Activated CD4-positive, alpha-beta T cell treated with anti-CD3 and anti-CD28 coated beads for 4 hours (primary cell): ENCODE results near the gene CEP131.

Experiments used
- DNase-seq, 2 donors: peaks; one replicate each; pipeline ENCODE4 v3.0.0-alpha.2; 2020

Gene CEP131

DNA sequence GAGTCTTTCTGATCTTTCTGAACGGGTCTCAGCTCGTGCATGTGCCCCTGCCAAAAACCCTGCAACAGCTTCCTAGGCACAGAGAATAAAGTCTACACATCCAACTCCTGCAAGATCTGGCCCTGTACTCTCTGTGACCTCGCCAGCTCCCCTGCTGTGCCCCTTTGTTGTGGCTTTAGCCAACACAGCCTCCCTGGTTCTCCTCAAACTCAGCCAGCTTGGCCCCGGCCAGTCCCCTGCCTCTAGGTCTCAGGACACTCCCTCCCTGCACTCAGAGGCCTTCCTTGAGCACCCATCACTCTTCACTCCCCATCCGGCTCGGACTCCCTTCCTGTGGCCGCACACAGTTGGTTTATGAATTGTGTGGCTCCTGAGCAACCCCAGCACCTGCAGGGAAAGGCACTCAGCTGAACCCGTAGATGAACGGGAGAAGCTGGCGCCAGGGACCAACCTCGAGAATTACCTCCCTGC lies 1.4 kb downstream of the CEP131 start:
- no peak for DNase-seq

DNA sequence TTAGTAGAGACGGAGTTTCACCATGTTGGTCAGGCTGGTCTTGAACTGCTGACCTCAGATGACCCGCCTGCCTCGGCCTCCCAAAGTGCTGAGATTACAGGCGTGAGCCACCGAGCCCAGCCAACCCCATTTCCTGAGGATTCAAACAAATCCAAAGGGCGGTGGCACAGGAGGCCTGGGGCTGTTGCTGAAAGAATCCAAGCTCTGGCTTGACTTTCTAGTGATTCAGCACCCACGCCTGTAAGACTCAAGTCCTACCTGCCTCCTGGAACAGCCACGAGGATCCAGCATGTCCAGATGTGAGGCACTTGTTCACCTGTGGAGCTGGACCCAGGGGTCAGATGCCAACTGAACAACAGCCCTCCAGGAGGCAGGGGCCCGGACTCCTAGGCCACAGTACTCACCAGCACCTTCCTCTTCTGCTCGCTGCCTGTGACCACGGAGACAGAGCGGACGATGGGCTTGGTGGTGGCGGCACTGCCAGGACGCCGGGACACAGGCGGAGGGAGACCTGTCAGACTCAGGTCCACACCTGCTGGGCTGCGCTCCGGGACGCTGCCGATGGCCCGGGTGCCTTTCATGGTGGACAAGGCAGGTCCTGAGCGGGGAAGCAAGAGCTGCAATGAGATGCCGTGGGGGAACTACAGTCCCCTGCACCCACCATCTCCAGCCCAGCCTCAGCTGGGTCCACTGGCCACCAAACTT lies 3.1 kb downstream of the CEP131 start:
- DNase-seq = no peak

DNA sequence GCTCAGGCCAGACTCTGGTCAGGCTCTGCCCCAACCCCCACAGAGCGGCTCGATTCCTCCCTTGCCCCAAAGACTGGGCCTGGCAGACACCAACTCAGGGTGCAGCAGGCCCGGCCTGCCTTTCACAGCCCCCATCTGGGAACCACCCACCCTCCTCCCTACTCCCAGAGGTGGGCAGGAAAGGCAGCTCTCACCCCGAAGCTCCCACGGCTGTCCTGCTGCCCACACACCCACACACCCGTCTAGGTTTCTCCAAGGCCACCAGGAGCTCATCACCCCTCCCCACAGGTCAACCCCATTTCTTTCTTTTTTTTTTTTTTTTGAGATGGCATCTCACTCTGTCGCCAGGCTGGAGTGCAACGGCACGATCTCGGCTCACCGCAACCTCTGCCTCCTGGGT lies 3.8 kb downstream of the CEP131 start:
- DNase-seq = no peak

DNA sequence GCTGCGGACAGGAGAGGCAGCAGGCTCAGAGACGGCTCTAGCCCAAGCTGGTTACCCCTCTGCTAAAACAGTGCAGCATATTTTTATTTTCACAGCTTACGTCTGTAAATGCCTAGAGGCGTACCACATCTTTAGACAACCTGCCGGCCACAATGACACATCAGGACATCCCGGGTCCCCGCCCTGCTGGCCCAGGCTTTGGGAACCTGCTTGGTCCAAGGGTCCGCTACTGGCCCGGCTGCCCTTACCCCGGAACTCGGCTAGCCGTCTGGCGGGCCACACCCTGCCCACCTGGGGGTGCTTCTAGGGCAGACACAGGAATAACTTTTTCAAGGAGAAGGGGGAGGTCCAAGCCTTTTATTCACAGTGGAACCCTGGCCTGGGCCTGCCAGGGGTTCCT lies 4.3 kb downstream of the CEP131 start:
- DNase-seq = no peak

DNA sequence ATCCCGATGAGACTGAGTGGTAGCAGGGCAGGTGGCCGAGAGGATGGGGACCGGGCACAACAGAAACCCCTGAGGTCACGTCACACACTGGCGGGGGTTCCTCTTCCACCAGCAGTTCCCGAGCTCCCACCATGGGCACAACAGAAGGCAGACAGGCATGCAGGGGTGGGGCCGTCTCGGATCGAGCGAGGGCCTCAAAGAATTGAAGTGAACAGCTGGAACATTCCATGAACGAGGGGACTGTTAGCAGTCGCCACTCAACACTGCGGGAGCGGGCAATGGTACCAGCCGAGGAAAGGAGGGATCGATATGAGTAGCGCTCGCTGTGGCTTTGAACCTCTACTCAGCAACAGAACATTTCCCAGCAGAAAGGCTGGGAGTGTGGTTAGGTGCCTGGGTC lies 5.3 kb downstream of the CEP131 start:
- DNase-seq = no peak

DNA sequence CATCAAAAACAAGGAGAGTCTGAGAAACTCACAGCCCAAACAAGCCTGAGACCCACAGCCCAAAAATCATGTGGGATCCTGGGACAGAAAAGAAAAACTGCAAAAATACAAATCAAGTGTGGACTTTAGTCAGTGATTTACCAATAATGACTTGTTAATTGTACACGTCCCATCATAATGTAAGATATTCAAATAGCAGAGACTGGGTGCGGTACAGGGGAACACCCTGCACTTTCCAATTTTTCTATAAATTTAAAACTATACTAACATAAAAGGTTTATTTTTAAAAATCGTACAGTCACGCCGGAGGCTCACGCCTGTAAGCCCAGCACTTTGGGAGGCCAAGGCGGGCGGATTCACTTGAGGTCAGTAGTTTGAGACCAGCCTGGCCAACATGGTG lies 8.8 kb downstream of the CEP131 start:
- DNase-seq = no peak

DNA sequence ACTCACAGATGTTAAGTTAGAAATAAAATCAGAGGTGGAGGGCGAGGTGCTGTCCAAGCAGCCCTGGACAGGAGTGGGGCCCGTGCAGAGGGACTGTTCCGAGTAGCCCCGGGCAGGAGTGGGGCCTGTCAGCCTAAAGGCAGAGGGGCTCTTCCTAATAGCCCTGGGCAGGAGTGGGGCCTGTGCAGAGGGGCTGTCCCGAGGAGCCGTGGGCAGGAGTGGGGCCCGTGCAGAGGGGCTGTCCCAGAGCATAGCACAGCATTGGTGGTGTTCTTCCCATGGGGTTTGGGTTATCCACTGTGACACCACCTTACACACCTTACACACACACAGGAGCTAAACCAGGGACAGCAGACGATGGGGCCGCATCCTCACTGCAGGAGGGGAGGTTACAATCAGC lies 10.4 kb downstream of the CEP131 start:
- no peak for DNase-seq

DNA sequence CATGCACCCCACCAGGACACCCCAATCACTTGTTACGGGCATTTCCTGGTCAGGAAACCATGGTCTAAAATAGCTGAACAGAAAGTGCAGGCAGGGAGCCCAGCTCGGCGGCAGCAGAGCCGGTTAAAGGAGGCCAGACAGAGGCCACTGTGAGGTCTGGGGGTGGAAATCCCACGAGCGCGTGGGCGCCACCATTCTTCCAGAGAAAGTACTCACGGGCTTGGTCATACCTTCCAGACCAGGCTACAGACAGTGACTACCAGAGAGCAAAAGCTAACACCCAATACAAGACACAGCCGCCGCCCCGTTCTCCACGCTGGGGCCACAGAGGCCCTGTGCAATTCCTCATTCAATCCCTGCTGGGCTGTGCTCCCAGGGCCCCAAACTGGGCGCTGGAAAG lies 11.9 kb downstream of the CEP131 start:
- DNase-seq = no peak

DNA sequence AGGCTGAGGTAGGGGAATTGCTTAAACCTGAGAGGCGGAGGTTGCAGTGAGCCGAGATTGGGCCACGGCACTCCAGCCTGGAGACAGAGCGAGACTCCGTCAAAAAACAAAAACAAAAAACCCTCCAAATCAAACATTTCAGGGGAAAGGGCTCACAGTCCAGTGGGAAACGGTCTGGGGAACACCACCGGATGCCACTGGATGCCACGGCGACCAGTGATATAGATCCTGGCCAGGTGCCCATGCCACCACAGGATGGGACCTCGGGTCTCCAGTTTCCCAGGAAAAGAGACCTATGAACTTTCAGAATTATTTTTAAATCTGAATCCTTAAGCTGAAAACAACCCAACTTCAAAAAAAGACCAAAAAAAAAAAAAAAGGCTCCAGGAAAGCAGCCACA lies 12.3 kb downstream of the CEP131 start:
- DNase-seq = no peak

DNA sequence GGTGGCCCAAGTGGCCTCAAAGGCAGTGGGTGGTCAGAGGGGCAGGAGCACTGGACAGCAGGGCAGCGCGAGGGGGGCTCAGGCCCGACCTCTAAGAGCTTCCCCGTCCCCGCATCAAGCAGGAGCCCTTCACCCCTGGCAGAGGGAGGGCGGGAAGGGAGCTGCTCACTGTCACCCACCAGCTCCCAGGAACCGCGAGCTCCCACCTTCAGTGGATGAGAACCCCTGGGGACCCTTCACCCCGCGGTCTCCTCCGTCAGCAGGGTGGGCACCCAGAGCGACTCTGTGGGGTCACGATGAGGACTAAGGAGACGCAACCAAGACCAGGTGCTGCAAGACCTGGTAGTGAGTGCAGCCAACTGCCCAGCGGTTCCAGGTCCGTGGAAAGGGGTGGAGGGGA lies 13.6 kb downstream of the CEP131 start:
- no peak for DNase-seq

DNA sequence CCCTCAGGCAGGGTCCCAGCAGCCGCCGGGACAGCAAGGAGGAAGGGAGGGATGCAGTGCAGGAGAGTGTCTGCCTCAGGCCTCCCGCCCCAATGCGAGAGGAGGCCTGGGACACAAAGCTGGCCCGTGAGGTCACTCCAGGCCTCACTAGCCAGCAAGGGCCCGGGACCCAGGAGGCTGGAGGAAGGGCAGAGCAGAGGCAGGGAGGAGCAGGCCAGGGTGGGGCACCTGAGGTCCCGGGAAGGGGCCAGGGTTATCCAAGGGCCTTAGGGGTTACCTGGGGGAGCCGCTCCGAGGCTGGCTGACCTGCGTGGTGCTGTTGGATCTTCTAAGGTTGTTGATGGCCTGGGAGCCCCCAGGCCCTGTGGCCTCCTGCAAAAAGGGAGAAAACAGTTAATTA lies 14.1 kb downstream of the CEP131 start:
- no peak for DNase-seq

DNA sequence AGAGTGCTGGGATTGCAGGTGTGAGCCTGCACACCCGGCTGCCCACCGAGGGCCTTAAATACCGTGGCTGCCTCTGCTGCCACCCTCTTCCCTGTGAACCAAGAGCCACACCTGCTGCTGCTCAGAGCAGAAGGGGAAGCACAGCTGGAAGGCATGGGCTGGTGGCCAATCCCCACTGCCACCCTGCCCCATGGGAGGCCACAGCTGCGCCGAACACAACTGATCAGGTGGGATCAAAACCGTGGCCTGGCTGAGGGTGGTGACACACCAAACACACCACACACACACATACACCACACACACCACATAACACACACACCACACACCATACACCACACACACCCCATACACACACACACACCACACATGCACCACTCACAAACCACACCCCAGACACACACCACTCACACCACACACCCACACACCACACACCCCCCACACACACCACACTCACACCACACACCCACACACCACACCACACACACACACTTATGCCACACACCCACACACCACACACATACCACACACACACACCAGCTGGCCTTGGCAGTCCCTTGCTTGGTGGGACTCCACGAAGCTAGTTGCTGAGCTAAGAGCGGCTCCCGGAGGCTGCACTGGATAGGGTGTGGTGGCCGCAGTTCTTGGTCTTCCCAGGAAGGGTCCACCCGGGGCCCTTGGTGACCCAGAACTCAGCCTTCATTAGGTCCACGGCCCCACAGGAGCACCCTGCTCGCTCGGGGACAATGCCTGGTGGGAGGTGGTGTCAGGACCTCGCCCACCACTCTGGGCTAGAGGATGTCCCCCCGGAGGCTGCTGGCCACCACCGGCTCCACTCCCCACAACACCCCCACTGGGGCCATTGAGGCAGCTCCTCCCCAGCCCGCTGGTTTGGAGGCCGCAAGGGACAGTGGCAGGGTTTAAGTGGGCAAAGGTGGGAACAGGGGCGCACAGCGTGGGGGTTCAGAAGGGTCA lies 14.9 kb downstream of the CEP131 start:
- no peak for DNase-seq

DNA sequence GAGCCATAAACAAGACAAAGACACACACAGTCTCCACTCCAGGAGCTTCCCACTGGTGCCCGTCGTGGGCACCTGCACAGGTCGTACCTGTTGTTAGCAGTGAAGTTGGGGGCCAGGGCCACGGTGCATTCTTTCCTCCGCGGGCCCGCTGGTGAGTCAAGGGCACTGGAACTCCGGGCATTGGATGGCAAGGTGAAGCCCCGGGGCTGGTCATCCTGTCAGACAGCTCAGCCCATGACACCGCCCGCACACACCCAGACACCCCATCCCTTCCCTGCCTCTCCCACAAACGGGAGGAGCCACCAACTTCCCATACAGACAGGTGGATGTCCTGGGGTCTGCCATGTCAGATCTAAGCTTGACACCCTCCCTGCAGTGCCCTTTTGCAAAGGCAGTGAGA lies 16.1 kb downstream of the CEP131 start:
- DNase-seq = no peak

DNA sequence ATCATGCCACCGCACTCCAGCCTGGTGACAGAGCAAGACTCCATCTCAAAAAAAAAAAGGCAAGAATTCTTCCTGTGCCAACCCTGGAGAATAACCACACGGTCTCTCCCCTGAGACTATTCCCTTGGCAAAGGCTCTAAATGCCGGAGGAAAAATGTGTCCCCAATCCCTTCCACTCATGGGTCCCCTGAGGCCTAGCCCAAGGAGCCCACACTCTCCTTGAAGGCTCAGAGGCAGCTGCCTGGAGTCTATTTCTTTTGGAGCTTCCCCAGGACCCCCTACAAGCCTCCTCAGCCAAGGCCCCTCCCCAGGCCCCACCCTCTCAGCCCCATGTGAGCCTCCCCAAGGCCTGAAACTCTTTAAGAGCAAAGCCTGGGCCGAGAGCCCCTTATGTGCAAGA lies 16.6 kb downstream of the CEP131 start:
- no peak for DNase-seq

DNA sequence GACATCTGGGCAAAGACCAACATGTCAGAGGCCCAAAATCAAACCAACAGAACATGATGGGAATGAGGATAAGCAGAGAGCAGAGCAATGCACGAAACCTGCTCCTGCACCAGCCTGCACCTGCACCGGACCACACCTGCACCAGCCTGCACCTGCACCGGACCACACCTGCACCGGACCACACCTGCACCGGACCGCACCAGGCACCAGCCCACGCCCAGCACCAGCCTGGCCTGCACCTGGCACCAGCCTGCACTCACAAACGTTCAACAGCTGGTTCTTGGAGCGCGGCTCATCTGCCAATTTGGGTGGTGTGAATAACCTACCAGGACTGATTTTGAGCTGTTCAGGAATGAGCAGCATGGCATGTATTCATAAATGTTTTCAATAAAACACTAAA lies 18.2 kb downstream of the CEP131 start:
- no peak for DNase-seq

DNA sequence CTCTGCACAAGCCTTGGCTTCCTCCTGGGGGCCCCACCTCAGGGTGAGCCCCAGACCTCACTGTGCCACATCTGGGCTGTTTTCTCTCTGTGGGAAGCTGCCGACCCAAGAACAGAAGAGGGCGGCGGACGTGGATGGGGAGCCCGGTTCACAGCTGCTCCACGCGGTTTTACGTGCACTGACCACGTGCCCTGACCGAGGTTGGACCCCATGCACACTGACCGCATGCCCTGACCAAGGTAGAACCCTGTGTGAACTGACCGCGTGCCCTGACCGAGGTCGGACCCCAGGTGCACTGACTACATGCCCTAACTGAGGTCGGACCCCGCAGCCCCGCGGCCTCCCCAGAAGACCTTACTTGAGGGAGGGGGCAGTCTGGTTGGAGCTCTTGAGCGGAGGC lies 19.6 kb downstream of the CEP131 start:
- no peak for DNase-seq

DNA sequence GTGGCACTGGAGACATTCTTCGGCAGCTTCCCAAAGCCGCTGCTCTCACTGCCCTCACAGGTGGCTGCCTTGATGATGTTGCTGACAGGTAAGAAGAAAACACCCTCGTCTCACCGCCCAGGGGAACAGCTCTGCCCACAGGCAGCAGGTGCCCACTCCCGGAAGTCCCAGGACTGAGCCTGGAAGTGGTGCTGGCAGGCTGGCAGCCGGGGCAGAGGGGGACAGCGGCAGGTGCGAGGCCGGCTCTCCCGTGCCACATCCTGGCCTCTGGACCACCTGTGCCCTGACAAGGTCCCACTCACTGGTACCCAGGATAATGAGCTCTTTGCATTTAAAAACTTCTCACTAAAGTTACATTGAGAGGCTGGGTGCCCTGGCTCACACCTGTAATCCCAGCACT lies 20.4 kb downstream of the CEP131 start:
- no peak for DNase-seq

DNA sequence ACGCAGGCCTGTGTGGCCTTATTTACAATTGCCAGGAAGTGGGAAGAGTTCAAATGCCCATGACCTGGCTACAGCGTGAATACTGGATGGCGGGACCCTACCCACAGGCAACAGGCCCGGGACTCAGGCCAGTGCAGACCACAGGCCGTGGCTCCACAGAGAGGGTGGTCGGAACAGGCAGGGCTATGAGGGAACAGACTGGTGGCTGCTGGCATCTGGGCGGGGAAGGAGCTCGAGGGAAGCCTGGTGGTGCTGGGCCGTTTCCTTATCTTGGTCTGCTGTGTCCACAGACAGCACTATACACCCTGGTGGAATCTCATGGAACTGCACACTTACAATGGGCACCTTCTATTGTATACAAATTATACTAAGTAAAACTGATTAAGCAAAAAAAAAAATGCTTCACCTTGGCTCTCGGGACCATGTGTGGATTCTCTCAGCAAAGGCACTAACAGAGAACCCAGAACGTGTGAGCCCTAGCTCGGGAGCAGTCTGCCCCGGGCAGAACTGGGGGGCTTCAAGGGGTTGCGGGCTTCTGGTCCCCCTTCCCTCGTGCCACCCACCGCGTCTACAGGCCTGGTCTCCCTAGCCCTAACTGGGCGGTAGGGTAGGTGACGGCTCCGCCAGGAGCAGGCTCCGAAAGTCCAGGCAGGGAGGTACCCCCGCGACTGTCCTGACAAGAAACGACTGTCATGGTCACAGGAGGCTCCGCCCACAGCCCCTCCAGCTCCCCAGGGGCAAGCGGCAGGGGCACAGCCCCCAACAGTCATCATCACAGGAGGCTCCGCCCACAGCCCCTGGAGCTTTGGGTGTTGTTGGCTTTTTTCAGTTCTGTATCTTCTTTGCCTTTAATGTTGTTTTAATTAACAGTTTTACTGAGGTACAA lies 21.8 kb downstream of the CEP131 start:
- no peak for DNase-seq

DNA sequence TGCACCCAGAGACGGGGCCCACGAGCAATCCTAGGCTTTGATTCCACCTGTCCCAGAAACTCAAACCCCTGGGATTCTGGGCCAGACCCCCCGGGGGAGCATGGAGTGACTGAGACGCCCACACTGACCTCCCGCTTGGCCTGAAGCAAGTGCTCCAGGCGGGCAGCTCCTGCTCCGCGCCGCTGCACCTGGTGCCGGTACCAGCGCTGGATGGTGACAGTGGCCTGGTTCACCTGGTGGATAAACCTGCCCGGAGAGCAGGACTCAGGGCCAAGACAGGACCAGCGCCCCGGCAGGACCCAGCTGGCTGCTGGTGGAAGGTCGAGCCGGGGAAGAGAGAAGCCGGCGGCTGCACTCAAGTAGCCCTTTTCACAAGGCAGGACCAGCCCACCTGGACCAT lies 22.6 kb downstream of the CEP131 start:
- no peak for DNase-seq

DNA sequence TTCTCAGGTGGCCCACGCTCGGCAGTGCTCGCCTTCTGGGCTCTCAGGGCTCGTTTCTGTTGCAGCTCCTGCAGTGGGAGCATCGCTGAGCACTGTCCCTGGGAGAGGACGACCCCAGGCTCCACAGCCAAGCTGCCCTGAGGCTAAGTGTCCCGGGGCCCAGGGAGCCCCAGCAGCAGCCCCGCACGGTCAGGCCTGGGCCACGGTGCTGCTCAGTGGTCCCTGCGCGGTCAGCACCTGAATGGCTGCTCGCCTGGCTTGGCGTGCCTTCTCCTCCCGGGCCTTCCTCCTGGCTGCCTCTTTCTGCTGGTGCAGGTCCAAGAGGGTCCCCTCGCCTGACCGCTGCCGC lies 23.3 kb downstream of the CEP131 start:
- no peak for DNase-seq

DNA sequence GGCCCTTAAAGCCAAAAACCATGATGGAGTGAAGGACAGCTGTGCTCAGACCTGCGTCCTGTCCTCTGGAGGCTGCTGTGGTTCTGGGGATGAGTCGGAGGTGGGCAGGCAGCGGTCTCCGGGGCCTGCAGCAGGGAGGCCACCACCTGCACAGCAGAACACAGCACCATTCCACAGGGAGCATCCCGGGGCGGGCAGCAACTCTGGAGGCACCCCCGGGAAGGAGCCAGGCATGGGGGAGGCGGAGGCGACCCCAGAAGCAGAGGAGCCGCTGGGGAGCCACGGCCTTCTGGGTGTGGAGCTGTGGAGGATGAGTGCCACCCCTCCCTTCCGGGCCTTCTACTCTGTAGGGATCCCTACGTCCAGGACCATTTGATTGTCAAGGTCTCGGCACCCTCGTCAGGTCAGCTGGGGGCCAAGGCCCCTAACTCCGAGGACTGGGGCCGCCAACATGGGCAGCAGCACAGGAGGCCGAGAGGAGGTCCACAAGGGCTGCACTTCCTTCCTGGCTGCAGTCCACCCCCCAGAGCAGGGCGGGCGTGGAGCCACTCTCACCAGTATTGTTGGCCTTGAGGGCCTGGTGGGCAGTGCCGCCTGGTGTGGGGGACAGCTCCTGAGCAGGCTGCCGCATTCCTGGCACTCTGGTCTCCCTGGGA lies 23.8 kb downstream of the CEP131 start:
- DNase-seq = no peak

DNA sequence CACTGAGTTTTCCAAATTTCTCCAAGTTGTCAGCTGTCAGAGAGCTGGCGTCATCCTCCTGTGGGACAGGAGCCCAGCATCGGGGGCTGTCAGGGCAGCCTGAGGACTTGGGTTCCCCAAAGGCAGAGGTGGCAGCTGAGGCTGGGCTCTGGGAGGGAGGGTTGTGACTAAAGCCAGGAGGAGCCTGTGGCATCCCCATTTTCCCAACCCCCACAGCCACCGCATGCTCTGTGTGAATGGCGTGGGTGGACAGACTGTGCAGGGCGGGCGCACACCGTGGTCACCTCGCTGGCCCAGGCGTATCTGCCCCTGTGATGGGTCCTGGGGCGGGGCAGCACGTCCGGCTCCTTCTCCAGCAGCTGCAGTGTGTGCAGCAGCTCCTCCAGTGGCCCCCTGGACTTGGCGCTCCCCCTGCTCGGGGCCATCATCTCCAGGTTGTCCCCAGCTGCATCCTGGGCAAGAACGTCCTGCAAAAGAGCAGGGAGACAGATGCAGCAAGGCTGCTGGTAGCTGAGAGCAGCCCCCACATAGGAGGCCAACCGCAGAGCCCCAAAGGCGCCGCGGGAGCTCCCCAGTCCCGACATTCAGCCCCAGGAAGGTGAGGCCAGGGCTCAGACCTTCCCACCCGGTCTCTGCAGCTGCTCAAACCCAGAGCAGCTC lies 24.8 kb downstream of the CEP131 start:
- no peak for DNase-seq
